HG02840 (cell line): ENCODE results near the gene HMX3.

Experiments used
- ATAC-seq: cut with Tn5 transposase; IDR thresholded peaks from one replicate; pipeline ENCODE4 v1.9.1; 2021; ENCODE audit warnings: mild to moderate bottlenecking, moderate library complexity, moderate number of reproducible peaks; ENCODE audit not compliant: unreplicated experiment, low FRiP score

HMX3 gene

DNA sequence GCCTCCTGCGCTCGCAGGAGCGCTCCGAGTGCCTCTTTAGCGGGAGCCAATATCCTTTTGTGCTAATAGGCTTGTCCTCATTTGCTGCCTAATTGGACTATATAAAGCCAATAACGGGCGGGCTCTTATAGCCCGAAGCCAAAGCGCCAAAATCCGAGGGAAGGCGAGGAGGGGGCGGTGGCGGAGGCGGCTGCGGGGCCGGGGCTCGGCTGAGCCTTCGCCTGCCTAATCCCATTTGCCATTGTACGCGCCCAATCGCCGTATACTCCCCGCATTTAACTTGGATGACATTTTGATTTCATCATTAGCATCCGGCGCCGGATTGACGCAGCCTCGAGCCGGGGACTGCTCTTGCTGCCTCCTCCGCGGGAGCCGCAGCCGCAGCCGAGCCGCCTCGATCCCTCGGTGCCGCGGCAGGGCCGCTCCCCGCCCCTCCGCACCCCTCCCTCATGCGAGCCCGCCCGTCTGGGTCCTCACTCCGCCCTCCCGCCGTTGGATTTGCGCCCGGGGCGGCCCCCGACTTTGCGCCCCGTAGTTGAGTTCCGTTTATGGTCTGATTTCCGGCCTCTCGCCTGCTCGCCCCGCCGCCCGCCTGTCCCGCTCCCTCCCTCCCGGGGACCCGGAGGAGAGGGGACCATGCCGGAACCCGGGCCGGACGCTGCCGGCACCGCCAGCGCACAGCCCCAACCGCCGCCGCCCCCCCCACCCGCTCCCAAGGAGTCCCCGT, at the start of gene HMX3:
TSS of gene HMX3 (plus strand) at position 556 of the 727 bp plus-strand sequence. CDS start at position 637, 81 bp downstream.
- no peak for ATAC-seq

DNA sequence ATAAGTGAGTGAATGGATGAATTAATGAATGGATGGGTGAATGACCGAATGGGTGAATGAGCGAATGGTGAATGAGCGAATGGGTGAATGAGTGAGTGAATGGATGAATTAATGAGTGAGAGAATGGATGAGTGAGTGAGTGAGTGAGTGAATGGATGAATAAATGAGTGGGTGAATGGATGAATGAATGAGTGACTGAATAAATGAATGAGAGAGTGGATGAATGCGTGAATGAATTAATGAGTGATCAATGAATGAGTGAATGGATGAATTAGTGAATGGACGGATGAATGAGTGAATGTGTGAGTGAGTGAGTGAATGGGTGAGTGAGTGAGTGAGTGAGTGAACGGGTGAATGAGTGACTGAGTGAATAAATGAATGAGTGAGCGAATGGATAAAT, 49.5 kb upstream of the HMX3 start:
- ATAC-seq, result no peak

DNA sequence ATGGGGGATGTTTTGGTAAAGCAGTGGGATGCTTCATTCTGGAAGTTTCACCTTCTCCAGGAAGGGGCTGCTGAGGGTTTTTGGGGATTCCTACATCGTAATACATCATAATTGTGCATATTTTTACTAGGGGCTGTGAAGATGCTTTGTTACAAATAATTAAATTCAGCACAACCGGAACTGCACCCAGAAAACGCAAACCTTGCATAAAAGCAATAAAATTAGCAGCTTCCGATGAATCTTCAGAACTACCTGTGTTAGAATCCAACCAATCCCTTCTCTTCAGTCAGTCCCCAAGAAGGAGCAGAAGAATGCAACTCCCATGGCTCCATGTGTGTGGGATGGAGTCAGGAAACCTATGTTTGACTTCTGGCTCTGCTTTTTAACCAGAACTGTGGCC, 48.4 kb upstream of the HMX3 start:
- no peak for ATAC-seq

GRCh38 chr10:123087786-123088185, 48.0 kb upstream of the HMX3 start:
- no peak for ATAC-seq

GRCh38 chr10:123092635-123093414, 42.9 kb upstream of the HMX3 start:
- no peak for ATAC-seq

DNA sequence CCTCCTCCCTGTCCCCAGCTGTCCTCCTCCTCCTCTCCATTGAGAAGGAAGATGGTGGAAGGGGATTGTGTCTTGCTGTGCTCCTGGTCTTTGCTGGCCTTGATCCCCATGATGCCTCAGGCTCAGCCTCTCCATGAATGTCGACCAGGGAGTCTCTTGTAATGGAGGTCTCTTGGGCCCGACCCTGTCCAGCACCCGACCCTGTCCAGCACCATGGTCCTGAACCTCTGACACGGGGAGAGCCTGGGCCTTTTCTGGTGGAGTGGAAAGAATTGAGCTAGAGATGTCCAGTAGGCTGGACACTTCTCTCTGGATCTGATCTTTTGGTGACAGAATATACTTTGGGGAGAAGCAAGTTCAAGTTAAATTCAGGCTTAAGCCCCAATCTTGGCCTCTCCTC, 42.3 kb upstream of the HMX3 start:
- ATAC-seq, result no peak

GRCh38 chr10:123096452-123096851, 39.3 kb upstream of the HMX3 start:
- no peak for ATAC-seq

DNA sequence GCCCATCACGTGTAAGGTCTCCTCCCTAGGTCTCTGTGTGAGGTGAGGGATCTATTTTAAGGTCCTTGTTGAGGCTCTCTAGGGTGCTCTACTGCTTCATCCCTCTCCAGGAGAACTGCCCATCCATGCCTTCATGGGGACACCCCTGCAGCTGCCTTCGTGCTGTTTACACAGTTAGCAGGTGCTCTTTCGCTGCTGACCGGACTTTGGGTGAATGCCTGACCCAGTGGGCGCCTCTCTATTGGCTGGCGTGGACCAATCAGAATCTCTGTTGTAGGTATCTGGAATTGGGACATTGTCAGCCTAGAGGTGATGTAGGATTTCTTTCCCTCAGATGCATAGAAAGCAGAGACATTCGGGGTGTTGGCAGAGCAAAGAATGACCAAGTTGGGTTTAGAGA, 38.7 kb upstream of the HMX3 start:
- no peak for ATAC-seq

DNA sequence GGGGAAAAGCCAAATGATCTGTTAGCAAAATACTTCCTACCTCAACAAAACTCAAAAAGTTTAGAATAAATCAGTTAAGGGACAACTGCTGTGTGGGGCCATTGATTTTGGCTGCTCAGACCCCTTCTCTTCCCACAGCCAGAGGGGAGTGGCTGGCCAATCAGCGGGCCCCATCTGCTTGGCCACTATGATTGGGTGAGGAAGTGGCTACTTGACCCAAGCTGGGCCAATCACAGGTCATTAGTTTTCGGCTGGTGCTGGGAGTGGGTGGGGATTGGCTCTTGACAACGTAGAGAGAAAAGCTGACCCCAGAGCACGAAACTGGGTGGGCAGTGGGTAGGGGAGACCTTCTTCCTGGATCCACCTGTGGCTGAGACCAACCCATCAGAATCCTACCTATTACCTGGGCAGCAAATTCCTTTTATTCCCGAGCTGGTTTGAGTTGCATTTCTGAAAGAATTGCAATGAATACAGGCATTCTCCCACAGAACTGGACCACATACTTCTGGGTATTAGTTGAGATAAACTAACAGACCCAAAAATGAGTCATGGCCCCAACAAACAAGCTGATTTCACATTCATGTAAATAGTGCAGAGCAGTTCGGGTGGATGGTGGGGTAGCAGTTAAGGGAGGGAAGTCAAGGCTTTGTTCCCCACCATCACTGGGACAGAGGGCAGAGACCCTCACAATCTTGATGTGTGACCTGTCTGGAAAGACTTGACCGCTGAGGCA, 35.6 kb upstream of the HMX3 start:
- no peak for ATAC-seq

GRCh38 chr10:123101872-123102271, 33.9 kb upstream of the HMX3 start:
- ATAC-seq, result no peak

DNA sequence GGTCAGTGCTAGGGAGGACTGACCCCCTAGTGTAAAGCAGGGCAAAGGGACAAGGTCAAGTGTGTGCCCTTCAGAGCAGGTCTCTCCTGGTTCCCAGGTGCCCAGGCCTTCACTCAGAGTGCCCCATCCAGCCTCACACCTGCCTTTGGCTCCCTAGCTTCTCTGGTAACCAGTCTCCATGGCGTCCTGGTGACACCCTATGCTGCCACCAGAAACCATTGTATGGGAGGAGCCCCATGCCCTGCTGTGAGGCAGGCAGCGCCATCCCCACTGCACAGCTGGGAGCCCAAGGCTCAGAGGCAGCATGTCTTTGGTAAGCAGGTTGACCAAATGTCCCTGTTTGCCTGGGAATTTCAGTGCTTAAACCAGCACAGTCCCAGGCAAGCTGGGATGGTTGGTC, 33.1 kb upstream of the HMX3 start:
- ATAC-seq, result no peak

- ATAC-seq, result no peak
Observed at GRCh38 chr10:123103944-123104343, 31.8 kb upstream of the HMX3 start.

DNA sequence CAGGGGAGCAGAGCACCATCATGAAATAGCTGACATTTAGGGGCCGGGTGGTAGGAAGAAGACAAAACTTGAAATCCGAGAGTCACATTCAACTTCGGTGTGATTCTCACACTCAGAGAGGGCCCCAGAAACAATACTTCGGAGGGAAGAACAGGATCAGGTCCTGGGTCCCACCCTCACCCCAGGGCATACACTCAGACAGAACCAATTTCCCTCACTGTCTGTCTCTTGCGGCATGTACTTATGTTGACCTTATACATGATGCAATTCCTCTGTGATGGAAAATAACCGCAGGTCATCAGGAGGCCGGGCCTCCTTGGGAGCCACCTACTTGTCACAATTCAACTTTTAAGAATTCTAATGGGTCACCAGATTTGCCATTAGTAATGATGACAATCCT, 26.3 kb upstream of the HMX3 start:
- ATAC-seq, result no peak

GRCh38 chr10:123117644-123118417, 17.9 kb upstream of the HMX3 start:
- no peak for ATAC-seq

DNA sequence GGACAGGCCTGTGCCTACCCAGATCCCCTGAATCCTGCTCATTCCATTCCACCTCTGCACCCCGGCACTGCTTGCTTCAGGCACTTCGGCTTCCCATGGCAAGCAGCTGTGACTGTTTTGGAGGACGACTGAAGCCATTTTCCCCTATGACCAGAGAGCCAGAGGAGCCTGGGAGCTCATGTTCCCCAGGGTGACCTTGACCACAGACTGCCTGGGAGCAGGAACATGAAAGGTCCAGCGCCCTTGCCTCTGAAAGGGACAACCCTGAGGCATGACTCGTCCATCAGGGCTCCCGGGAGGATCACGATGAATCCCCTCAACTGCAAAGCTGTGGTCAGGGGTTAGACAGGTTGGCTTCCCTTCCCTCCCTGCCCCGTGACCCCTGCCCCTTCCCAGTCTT, 16.7 kb upstream of the HMX3 start:
- no peak for ATAC-seq

DNA sequence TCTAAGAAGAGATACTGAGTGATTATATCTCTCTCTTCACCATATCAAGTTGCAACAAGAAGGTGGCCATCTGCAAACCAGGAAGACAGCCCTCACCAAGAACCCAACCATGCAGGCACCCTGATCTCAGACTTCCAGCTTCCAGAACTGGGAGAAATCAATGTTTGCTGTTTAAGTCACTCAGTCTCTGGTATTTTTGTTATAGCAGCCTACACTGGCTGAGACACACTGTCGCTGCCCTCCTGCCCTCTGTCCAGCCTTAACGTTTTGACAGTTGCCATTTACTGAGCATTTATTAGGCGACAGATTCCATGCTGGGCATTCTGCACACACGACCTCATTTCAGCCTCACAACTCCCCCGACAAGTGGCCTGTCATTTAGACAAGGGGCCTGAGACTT, 9.5 kb upstream of the HMX3 start:
- no peak for ATAC-seq

GRCh38 chr10:123129618-123130271, 6.0 kb upstream of the HMX3 start:
- no peak for ATAC-seq

- ATAC-seq, result no peak
Observed at GRCh38 chr10:123132576-123133477, 2.9 kb upstream of the HMX3 start.
